K562 (cell line): ENCODE measurements around the gene USP24. TPM values are rescaled to one million over a fixed set of nuclear protein-coding genes. Genes with fewer than 3 reads are reported as not detected.

ENCODE experiments used
- ATAC-seq: fragments of 200-7000 bp; cut with Tn5 transposase; 3 replicates; pipeline ENCODE4 v1.9.1; 2020; ENCODE audit warnings: moderate library complexity
- BruUV-seq: library from RNA; stranded (reverse); fragments of 400-500 nt; replicated peaks from 2 replicates; lab custom pipeline; 2021; lab: Mats Ljungman, UMichigan
- CTCF ChIA-PET: fragments of 300-600 bp; formaldehyde crosslinking; extraction: SDS; loops from one replicate; lab custom pipeline; 2021; ENCODE audit warnings: low intra/inter-chr PET ratio; lab: Yijun Ruan, JAX
- POLR2A ChIA-PET: fragments of 300-600, 350-650 bp; sonication (Branson Sonifier 250); formaldehyde crosslinking; extraction: SDS; loops from one replicate; lab custom pipeline; 2021; ENCODE audit warnings: antibody characterized with exemption, inconsistent platforms; lab: Yijun Ruan, JAX
- DNase-seq, 4 experiments: peaks; one replicate each; pipeline versions ENCODE4 v3.0.0 to v3.0.0-alpha.2; 2011 to 2018; ENCODE audit warnings: low spot score in 3 of 4, mixed read lengths in 3 of 4; ENCODE audit errors: extremely low read depth in 1 of 4
- FAIRE-seq: peaks from 2 replicates; lab custom pipeline; 2011; peaks lifted over from hg19 to GRCh38; lab: Jason Lieb, UNC
- H2AFZ ChIP-seq: 2 replicates; pipeline ENCODE4 v1.6.0; 2011; ENCODE audit warnings: low read depth, low read length, control low read depth, inconsistent platforms
- H3K27ac ChIP-seq: fragments of 200-600 bp; 3 replicates; pipeline ENCODE4 v1.8.0; 2011; ENCODE audit warnings: low read depth, mild to moderate bottlenecking, control low read depth, inconsistent platforms, low read length, moderate library complexity, mixed read lengths; ENCODE audit errors: extremely low read depth
- H3K27me3 ChIP-seq, 2 experiments: fragments of 300-600 bp in 1 of 2; 2 replicates in 1 of 2; 3 replicates in 1 of 2; pipeline versions ENCODE4 v1.6.0 to v1.8.0; 2011; ENCODE audit warnings: inconsistent platforms in 2 of 2, low read length in 2 of 2, mild to moderate bottlenecking in 1 of 2, mixed read lengths in 1 of 2, moderate library complexity in 1 of 2; ENCODE audit not compliant: control insufficient read depth in 2 of 2, insufficient read depth in 2 of 2
- H3K36me3 ChIP-seq: fragments of 300-600 bp; 3 replicates; pipeline ENCODE4 v1.8.0; 2011; ENCODE audit warnings: mild to moderate bottlenecking, low read length, inconsistent platforms; ENCODE audit not compliant: control insufficient read depth, insufficient read depth
- H3K4me1 ChIP-seq, 2 experiments: fragments of 200-600 bp in 1 of 2; replicated peaks in 1 of 2; 2 replicates in 1 of 2; 3 replicates in 1 of 2; pipeline versions ENCODE4 v1.5.1 to v1.8.0; 2011; ENCODE audit warnings: inconsistent platforms in 2 of 2, low read length in 2 of 2, mild to moderate bottlenecking in 1 of 2, mixed read lengths in 1 of 2, moderate library complexity in 1 of 2; ENCODE audit not compliant: control insufficient read depth in 2 of 2, insufficient read depth in 2 of 2
- H3K4me2 ChIP-seq: 2 replicates; pipeline ENCODE4 v1.6.1; 2011; ENCODE audit warnings: low read length, control low read depth, inconsistent platforms, mixed read lengths; ENCODE audit not compliant: insufficient read depth
- H3K4me3 ChIP-seq: fragments of 200-600 bp; sonication (generic), shearing (Covaris generic); 2 replicates; pipeline ENCODE4 v1.5.1; 2016; ENCODE audit warnings: control low read depth, inconsistent platforms
- H3K79me2 ChIP-seq: fragments of 200-600 bp; 3 replicates; pipeline ENCODE4 v1.8.0; 2011; ENCODE audit warnings: low read length, inconsistent platforms; ENCODE audit not compliant: control insufficient read depth, insufficient read depth
- H3K9ac ChIP-seq, 2 experiments: 2 replicates each; pipeline versions ENCODE4 v1.6.0 to v1.6.1; 2011; ENCODE audit warnings: low read depth in 2 of 2, low read length in 2 of 2, control low read depth in 1 of 2, inconsistent platforms in 1 of 2, mild to moderate bottlenecking in 1 of 2, mixed read lengths in 1 of 2; ENCODE audit not compliant: insufficient read depth in 1 of 2
- H3K9me1 ChIP-seq: one replicate; pipeline ENCODE4 v1.6.0; 2011; ENCODE audit warnings: inconsistent platforms, mild to moderate bottlenecking, low read length, moderate library complexity; ENCODE audit not compliant: control insufficient read depth, insufficient read depth
- H3K9me3 ChIP-seq: replicated peaks from 2 replicates; pipeline ENCODE4 v1.5.1; 2011; ENCODE audit warnings: low read depth, low read length, inconsistent platforms; ENCODE audit not compliant: control insufficient read depth, insufficient read depth
- H4K20me1 ChIP-seq: replicated peaks from 2 replicates; pipeline ENCODE4 v1.6.1; 2011; ENCODE audit warnings: low read length, inconsistent platforms, mixed read lengths; ENCODE audit not compliant: control insufficient read depth, insufficient read depth
- ARNT ChIP-seq, 2 experiments: fragments of 450-650 bp; IDR thresholded peaks; 2 replicates each; pipeline ENCODE4 v1.6.1; 2016; ENCODE audit warnings: mild to moderate bottlenecking in 1 of 2
- ATF1 ChIP-seq, 2 experiments: fragments of 450-650 bp in 1 of 2; IDR thresholded peaks; 2 replicates each; pipeline ENCODE4 v1.6.1; 2016; ENCODE audit warnings: missing compliant biosample characterization in 1 of 2, missing genetic modification characterization in 1 of 2
- ATF7 ChIP-seq: fragments of 450-650 bp; IDR thresholded peaks from 2 replicates; pipeline ENCODE4 v1.7.1; 2014; ENCODE audit warnings: mild to moderate bottlenecking, moderate library complexity
- EP400 ChIP-seq: fragments of 450-650 bp; IDR thresholded peaks from 2 replicates; pipeline ENCODE4 v1.6.1; 2017; ENCODE audit warnings: antibody characterized with exemption, mild to moderate bottlenecking, moderate library complexity
- FOXA3 ChIP-seq, 2 experiments: fragments of 450-650 bp in 1 of 2; sonication (generic) in 1 of 2; formaldehyde crosslinking; IDR thresholded peaks in 1 of 2; conservative IDR thresholded peaks in 1 of 2; 2 replicates each; pipeline versions ENCODE4 v1.4.0 to v1.8.0; 2020 to 2022; ENCODE audit warnings: mild to moderate bottlenecking in 2 of 2, missing genetic modification reagents in 1 of 2
- HNRNPH1 ChIP-seq: fragments of 200-400 bp; formaldehyde crosslinking; optimal IDR thresholded peaks from 2 replicates; pipeline ENCODE3; 2017; ENCODE audit warnings: low read depth, mild to moderate bottlenecking, low read length, moderate library complexity
- ILF3 ChIP-seq: fragments of 450-650 bp; IDR thresholded peaks from 2 replicates; pipeline ENCODE4 v1.6.1; 2018; ENCODE audit warnings: antibody characterized with exemption, mild to moderate bottlenecking, moderate library complexity, borderline replicate concordance
- PTTG1 ChIP-seq: fragments of 450-650 bp; IDR thresholded peaks from 2 replicates; pipeline ENCODE4 v1.6.1; 2016; ENCODE audit warnings: low read depth, mild to moderate bottlenecking, missing genetic modification characterization, missing compliant biosample characterization
- RAD21 ChIP-seq, 2 experiments: fragments of 250-450 bp in 1 of 2; fragments of 450-650 bp in 1 of 2; sonication (Bioruptor Pico) in 1 of 2; formaldehyde crosslinking in 1 of 2; IDR thresholded peaks in 1 of 2; conservative IDR thresholded peaks in 1 of 2; 2 replicates each; pipeline versions ENCODE4 v1.4.0 to v1.8.0; 2020 to 2022; ENCODE audit warnings: mild to moderate bottlenecking in 2 of 2, moderate library complexity in 1 of 2
- RBM14 ChIP-seq: fragments of 200-400 bp; formaldehyde crosslinking; IDR thresholded peaks from 2 replicates; pipeline ENCODE4 v1.6.1; 2018; ENCODE audit warnings: low read depth, mild to moderate bottlenecking, low read length, moderate library complexity, borderline replicate concordance; ENCODE audit not compliant: insufficient read depth
- SETDB1 ChIP-seq: IDR thresholded peaks from one replicate; pipeline ENCODE4 v1.6.1; 2012; ENCODE audit warnings: low read length, control low read depth, inconsistent platforms
- SRSF9 ChIP-seq: fragments of 200-400 bp; formaldehyde crosslinking; IDR thresholded peaks from 2 replicates; pipeline ENCODE4 v1.6.1; 2017; ENCODE audit warnings: low read depth, low read length, borderline replicate concordance
- U2AF2 ChIP-seq: fragments of 200-400 bp; formaldehyde crosslinking; optimal IDR thresholded peaks from 2 replicates; pipeline ENCODE3; 2017; ENCODE audit warnings: low read depth, mild to moderate bottlenecking, low read length
- ZBTB33 ChIP-seq: sonication (generic); formaldehyde crosslinking; IDR thresholded peaks from 2 replicates; pipeline ENCODE4 v1.8.1; 2023; ENCODE audit warnings: mild to moderate bottlenecking, missing genetic modification reagents
- ZNF253 ChIP-seq: fragments of 250-450 bp; sonication (Bioruptor Pico); conservative IDR thresholded peaks from 2 replicates; pipeline ENCODE4 v1.6.1; 2021; ENCODE audit warnings: mild to moderate bottlenecking
- ZNF609 ChIP-seq: sonication (generic); formaldehyde crosslinking; IDR thresholded peaks from 2 replicates; pipeline ENCODE4 v1.8.1; 2023; ENCODE audit warnings: missing genetic modification reagents, mild to moderate bottlenecking, borderline replicate concordance
- WGBS: fragments of 100-300 bp; shearing (Covaris generic); methylation state at CpG from one replicate; pipeline ENCODE4 v1.1.6; 2016; ENCODE audit warnings: low coverage, mixed read lengths; ENCODE audit not compliant: insufficient coverage; ENCODE audit errors: missing lambda C conversion rate; 5-methylcytosine and 5-hydroxymethylcytosine counted together
- in situ Hi-C: fragments of 300-500 bp; cut with MboI; formaldehyde crosslinking; loops from 4 replicates; pipeline ENCODE4 v1.15.0; 2018; ENCODE audit warnings: inconsistent platforms, mixed read lengths
- intact Hi-C: fragments of 100-400 bp; cut with micrococcal nuclease; formaldehyde crosslinking; loops from 2 replicates; pipeline ENCODE4 v1.14.2; 2022
- polyA plus RNA-seq, 8 experiments: library from polyadenylated mRNA; depleted of rRNA in 4 of 8; stranded (reverse) in 5 of 8; unstranded in 3 of 8; fragments of >200 nt; fragmentation: Nextera tagmentation in 2 of 8; fragmentation: Illumina TruSeq in 1 of 8; extraction: Ambion mirVana in 2 of 8; extraction: Trizol in 1 of 8; gene quantifications; 2 replicates each; pipeline versions ENCODE4 v1.2.1 to v1.2.3, GENCODE V29; 2011 to 2014; ENCODE audit warnings: inconsistent platforms in 1 of 8, missing spikeins in 1 of 8
- total RNA-seq, 7 experiments: library from RNA; depleted of rRNA in 6 of 7; stranded (reverse); fragments of >200 nt in 6 of 7; fragmentation: Illumina TruSeq in 2 of 7; extraction: Trizol in 2 of 7; gene quantifications; 2 replicates each; pipeline versions ENCODE4 v1.2.1 to v1.2.3, GENCODE V29; 2011 to 2021; ENCODE audit warnings: low replicate concordance in 1 of 7

USP24 gene
- total and polyA plus RNA-seq, 9 of the 15 experiments (the other 6 are each of a cell fraction or from before 2014, with no cell fraction given): 7.7 to 62.6 (median 36.8) TPM

- no TSS peak for BruUV-seq
- CTCF ChIA-PET: interaction anchor here (0.6 kb wide), 1 partner anchor 32 kb away, joined by 3 read pairs; no protein-coding TSS in a partner anchor
- 74% methylated on average over 9 of the region's 9 CpGs for WGBS
- no peak for DNase-seq
- no peak for FAIRE-seq
- no peaks in the 10 kb centered on the region for H3K27me3 ChIP-seq
- H4K20me1 ChIP-seq: peaks cover 5% of the 10 kb centered on the region; the same call in 1 of the 2 replicates
- peaks cover 95% of the 10 kb centered on the region; the same call in 2 of the 3 replicates for H3K36me3 ChIP-seq
- H3K4me1 ChIP-seq: peaks cover 0 to 5% of the 10 kb centered on the region in 2 experiments; a peak in 2 of 5 replicates
- H3K4me2 ChIP-seq: no peak overlapping the region
- in situ Hi-C loops: no loop called here
- no peak overlapping the region for H3K27ac ChIP-seq
- peak overlapping the region in 1 of 2 experiments; percentile 58; a peak in 1 of 4 replicates for H3K9ac ChIP-seq
- H3K79me2 ChIP-seq: peaks cover 26% of the 10 kb centered on the region; the same call in 2 of the 3 replicates
- ATAC-seq: no peak
- H2AFZ ChIP-seq: no peak overlapping the region
- POLR2A ChIA-PET: interaction anchor here (1.0 to 4.1 kb wide), 4 partner anchors 10 to 105 kb away, joined by 3 to 24 read pairs (median 5); no protein-coding TSS in a partner anchor
- no peaks in the 10 kb centered on the region for H3K9me1 ChIP-seq
- intact Hi-C loops: no loop called here
- no peak overlapping the region for H3K4me3 ChIP-seq
- no peaks in the 10 kb centered on the region for H3K9me3 ChIP-seq
- TF ChIP-seq ZNF609 (no peak), SETDB1 (no peak), ATF1 (CRISPR knock-in tag; IDR thresholded peaks at IDR 0.05) (no peak), ATF1 (tag; IDR thresholded peaks at IDR 0.05) (no peak), SRSF9 (no peak), PTTG1 (tag) (no peak), EP400 (no peak), RAD21 (CRISPR knock-in tag; conservative IDR thresholded peaks at IDR 0.05 in 1 of 2, IDR thresholded peaks at IDR 0.05 in 1 of 2) (no peak), ZBTB33 (CRISPR knock-in tag) (no peak), ZNF253 (CRISPR knock-in tag) (no peak), FOXA3 (CRISPR knock-in tag; conservative IDR thresholded peaks at IDR 0.05 in 1 of 2, IDR thresholded peaks at IDR 0.05 in 1 of 2) (no peak), RBM14 (no peak), U2AF2 (no peak), HNRNPH1 (no peak), ARNT (IDR thresholded peaks at IDR 0.05) (no peak), ATF7 (no peak), ILF3 (no peak)
Observed at GRCh38 chr1:55050283-55050682, 164.9 kb downstream of the USP24 start.
